Measurements from ENCODE around the gene TMEM151A. TPM values are rescaled to one million over a fixed set of nuclear protein-coding genes. Genes with fewer than 3 reads are reported as not detected.
"Not testable (repeated sequence)": the region's sequence is repeated elsewhere in the genome, so short reads cannot be mapped to it uniquely, and the experiment has no call there.

The TMEM151A gene
- total RNA-seq, 6 donors from 2014 or later, result 0.29 to 1.9 TPM; not detected in 4

GRCh38 chr11:66317723-66318599, 26.3 kb downstream of the TMEM151A start:
- Histone ChIP-seq H3K36me3 (no peaks in the 10 kb centered on the region), H3K9me3 (no peaks in the 10 kb centered on the region), H3K4me3 (peak overlapping the region in 2 of 4 donors; percentile 48 to 71), H3K27me3 (no peaks in the 10 kb centered on the region), H3K4me1 (peaks cover 32 to 42% (median 33%) of the 10 kb centered on the region in 4 donors), H3K27ac (peak overlapping the region; percentile 67 to 86 (median 84))
- ATAC-seq (ENCODE audit: low FRiP score in 2 of 2) (peak in 1 of 2 donors; percentile 58), DNase-seq (peak; percentile 58 to 73)
- TF ChIP-seq EP300 (IDR thresholded peaks at IDR 0.05), result no peak
- no peak for TF ChIP-seq POLR2A (IDR thresholded peaks at IDR 0.05)
- peak; percentile 36 to 55 for TF ChIP-seq POLR2AphosphoS5 (IDR thresholded peaks at IDR 0.05)
- TF ChIP-seq CTCF (IDR thresholded peaks at IDR 0.05), result no peak
- 33 to 35% methylated on average over 9 to 16 of the region's 16 CpGs for WGBS, 2 donors

- ATAC-seq (ENCODE audit: low FRiP score in 2 of 2), result peak in 1 of 2 donors; percentile 0
Observed at GRCh38 chr11:66318600-66318970, 26.9 kb downstream of the TMEM151A start.

GRCh38 chr11:66320289-66320688, 28.6 kb downstream of the TMEM151A start:
- not testable (repeated sequence) for DNase-seq; H3K36me3 ChIP-seq; ATAC-seq (ENCODE audit: low FRiP score in 2 of 2); H3K9me3 ChIP-seq; H3K27me3 ChIP-seq; H3K27ac ChIP-seq; H3K4me3 ChIP-seq
- 94 to 98% methylated on average over 2 of the region's 2 CpGs for whole genome bisulfite sequencing, 2 donors
- peaks cover 26 to 30% (median 27%) of the 10 kb centered on the region in 4 donors for H3K4me1 ChIP-seq

More at GRCh38 chr11:66318600-66318970, 26.9 kb downstream of the TMEM151A start:
- H3K27ac ChIP-seq, result peak overlapping the region; percentile 67 to 86 (median 84)
- WGBS, 2 donors, result 65 to 91% methylated on average over 3 of the region's 3 CpGs
- no peak for TF ChIP-seq CTCF (IDR thresholded peaks at IDR 0.05)
- TF ChIP-seq EP300 (IDR thresholded peaks at IDR 0.05), result no peak
- TF ChIP-seq POLR2A (IDR thresholded peaks at IDR 0.05), result no peak
- no peak for TF ChIP-seq POLR2AphosphoS5 (IDR thresholded peaks at IDR 0.05)
- H3K4me3 ChIP-seq, result no peak overlapping the region
- H3K27me3 ChIP-seq, result no peaks in the 10 kb centered on the region
- no peaks in the 10 kb centered on the region for H3K9me3 ChIP-seq
- no peaks in the 10 kb centered on the region for H3K36me3 ChIP-seq
- DNase-seq, result no peak
- H3K4me1 ChIP-seq, result peaks cover 26 to 36% (median 27%) of the 10 kb centered on the region in 4 donors

GRCh38 chr11:66320748-66321147, 29.1 kb downstream of the TMEM151A start:
- H3K4me3 ChIP-seq; H3K9me3 ChIP-seq; ATAC-seq (ENCODE audit: low FRiP score in 2 of 2); H3K27ac ChIP-seq; H3K27me3 ChIP-seq; DNase-seq; H3K36me3 ChIP-seq: not testable (repeated sequence)
- H3K4me1 ChIP-seq, result peaks cover 26 to 30% (median 27%) of the 10 kb centered on the region in 4 donors
- 83 to 93% methylated on average over 6 of the region's 6 CpGs for WGBS, 2 donors

- Histone ChIP-seq H3K4me3 (no peak overlapping the region), H3K27ac (no peak overlapping the region), H3K36me3 (no peaks in the 10 kb centered on the region), H3K4me1 (peaks cover 24 to 29% (median 28%) of the 10 kb centered on the region in 4 donors), H3K27me3 (no peaks in the 10 kb centered on the region), H3K9me3 (no peaks in the 10 kb centered on the region)
- DNase-seq (no peak), ATAC-seq (ENCODE audit: low FRiP score in 2 of 2) (no peak)
- 88 to 90% methylated on average over 4 of the region's 4 CpGs for WGBS, 2 donors
- no peak for TF ChIP-seq POLR2AphosphoS5 (IDR thresholded peaks at IDR 0.05)
- TF ChIP-seq EP300 (IDR thresholded peaks at IDR 0.05), result no peak
- TF ChIP-seq POLR2A (IDR thresholded peaks at IDR 0.05), result no peak
- no peak for TF ChIP-seq CTCF (IDR thresholded peaks at IDR 0.05)
Observed at GRCh38 chr11:66321606-66322005, 29.9 kb downstream of the TMEM151A start.
